HG03175 (cell line): Measurements from ENCODE around the gene FEZF2.

Experiments
- ATAC-seq: cut with Tn5 transposase; IDR thresholded peaks from one replicate; pipeline ENCODE4 v1.9.1; 2021; ENCODE audit warnings: mild to moderate bottlenecking, moderate library complexity; ENCODE audit not compliant: unreplicated experiment

Gene FEZF2

DNA sequence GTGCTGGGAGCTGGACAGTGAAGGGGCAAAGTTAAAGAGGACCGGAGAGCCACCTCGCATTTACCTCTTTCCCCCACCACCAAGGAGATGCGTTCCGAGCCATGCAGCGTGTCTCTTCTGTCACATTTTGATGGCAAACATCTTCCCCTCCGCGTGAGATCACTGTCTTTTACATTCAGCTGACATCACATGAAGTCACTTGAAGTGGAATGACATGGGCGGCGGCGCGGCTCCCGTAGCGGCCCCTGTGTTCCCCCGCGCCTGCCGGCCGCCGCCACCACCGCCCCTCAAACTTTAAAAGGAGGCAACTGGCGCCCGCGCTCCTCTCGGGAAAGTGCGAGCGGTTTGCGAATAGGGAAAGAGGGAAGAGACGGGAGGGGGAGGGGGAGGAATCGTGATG lies at the start of gene FEZF2:
TSS of gene FEZF2 (minus strand) at position 336 of the 400 bp plus-strand sequence. CDS start 682 bp downstream, outside the sequence.
- no peak for ATAC-seq

GRCh38 chr3:62421207-62421606 lies 47.9 kb upstream of the FEZF2 start:
- ATAC-seq, result no peak

- ATAC-seq, result no peak
Measured at GRCh38 chr3:62416144-62416543, 42.8 kb upstream of the FEZF2 start.

DNA sequence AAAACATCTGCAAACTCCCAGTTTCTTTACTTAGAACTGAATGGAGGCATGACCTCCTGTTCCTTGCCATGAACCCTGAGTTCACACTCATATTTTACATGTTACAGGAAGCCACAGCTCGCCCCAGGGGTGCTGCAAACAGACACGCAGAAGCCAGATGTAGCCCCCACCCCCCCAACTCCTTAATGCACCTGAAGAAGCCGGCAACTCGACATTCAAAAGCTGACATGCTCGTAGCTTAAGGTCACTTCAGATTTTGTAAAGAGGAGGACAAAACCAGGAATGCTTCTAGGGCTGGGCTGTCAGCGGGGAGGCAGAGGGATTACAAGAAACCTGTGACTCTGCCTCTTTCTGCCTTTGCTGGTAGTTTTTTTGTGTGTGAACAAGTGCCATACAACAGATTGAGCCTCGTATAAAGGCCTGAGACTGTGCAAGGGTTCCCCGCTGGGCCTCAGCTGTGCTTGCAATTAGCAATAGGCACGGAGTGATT lies 42.0 kb upstream of the FEZF2 start:
- no peak for ATAC-seq

- no peak for ATAC-seq
Measured at GRCh38 chr3:62414786-62415185, 41.4 kb upstream of the FEZF2 start.

- no peak for ATAC-seq
Measured at GRCh38 chr3:62413687-62414086, 40.3 kb upstream of the FEZF2 start.

GRCh38 chr3:62406945-62407344 lies 33.6 kb upstream of the FEZF2 start:
- ATAC-seq, result no peak

DNA sequence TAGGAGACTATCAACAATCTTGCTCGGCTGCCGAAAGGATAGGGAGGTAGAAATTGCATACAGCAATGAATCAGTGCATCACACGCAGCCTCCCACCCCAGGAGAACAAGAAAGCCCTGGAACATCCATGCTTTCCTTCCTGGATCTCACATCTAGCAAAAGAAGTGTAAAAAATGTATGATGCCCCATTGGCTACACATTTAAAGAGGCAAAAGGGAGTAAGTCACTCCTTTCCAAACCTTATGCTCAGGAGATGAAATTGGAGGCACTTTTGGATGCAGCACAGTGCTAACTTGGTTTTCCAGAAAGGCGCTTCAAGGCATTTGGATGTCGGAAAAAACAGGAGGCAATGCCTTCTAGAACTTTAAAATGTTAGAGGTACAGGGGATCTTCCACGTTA lies 32.2 kb upstream of the FEZF2 start:
- ATAC-seq, result no peak

- no peak for ATAC-seq
Measured at GRCh38 chr3:62405135-62405534, 31.8 kb upstream of the FEZF2 start.

DNA sequence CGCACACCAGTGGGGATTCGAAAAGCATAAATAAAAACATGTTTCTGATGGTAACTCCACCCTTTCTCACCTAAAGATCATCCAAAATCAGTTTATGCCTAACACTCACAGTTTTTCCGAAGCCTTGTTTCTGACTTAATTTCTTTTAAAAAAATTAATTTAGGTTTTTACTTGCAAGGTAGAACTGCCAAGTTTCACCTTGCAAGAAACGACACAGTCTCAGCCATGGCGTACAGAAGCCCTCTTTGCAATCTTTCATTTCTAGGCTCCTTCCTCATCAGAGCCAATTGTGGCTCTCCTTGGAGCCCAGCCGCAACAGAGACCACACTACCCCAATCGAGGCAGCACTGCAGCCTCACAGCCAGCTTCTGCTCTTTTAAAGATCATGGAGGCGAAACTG lies 31.0 kb upstream of the FEZF2 start:
- ATAC-seq, result no peak

DNA sequence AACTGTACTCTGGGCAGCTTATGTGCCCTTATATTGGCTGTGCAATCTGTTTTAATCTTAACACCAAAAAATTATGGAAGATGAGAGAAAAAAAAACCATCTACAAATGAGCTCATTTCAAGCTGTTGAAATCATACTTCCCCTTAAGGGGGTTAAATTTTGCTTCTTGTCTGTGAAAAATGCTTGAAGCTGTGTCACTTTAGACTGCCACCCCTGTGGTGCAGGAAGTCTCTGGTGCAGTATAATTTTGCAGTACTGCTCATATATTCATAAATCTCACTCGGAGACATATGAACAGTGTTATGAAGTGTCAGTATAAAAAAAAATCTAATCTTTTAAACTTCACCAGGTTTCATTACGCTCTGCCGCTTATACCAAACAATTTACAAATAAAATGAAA lies 30.4 kb upstream of the FEZF2 start:
- no peak for ATAC-seq

- no peak for ATAC-seq
Measured at GRCh38 chr3:62392626-62393292, 19.4 kb upstream of the FEZF2 start.

DNA sequence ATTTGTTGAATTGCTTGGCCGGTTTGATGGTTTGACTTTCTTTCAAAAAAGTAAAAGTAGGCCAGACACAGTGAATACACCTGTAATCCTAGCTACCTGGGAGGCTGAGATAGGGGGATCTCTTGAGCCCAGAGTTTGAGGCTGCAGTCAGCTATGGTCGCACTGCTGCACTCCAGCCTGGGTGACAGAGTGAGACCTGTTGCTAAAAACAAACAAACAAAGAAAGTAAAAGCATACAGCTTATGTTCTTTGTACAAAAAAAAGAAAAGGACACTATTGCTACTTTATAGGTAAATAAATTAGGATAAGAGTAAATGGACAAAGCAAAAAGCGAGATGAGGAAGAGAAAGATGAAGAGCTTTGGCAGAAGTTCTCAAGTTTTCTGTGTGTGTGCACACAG lies 13.9 kb upstream of the FEZF2 start:
- no peak for ATAC-seq

GRCh38 chr3:62379321-62379798 lies 6.0 kb upstream of the FEZF2 start:
- no peak for ATAC-seq

DNA sequence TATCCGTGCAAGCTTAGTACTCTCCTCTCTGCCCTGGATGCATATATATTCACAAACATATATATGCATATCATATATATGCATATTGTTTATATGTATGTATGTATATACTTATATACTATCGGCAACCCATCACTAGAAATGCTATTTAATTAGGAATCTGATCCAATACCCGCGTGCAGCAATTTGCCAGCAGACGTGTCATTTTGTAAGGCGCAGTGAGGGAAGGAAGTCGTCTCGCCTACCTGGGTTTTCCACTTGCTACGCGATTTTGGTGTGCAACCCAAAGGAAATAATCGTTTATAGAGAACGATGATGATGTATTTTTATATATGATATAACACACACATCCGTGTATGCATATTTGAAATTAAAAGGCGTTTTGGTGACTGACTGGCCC lies 5.6 kb upstream of the FEZF2 start:
- no peak for ATAC-seq

DNA sequence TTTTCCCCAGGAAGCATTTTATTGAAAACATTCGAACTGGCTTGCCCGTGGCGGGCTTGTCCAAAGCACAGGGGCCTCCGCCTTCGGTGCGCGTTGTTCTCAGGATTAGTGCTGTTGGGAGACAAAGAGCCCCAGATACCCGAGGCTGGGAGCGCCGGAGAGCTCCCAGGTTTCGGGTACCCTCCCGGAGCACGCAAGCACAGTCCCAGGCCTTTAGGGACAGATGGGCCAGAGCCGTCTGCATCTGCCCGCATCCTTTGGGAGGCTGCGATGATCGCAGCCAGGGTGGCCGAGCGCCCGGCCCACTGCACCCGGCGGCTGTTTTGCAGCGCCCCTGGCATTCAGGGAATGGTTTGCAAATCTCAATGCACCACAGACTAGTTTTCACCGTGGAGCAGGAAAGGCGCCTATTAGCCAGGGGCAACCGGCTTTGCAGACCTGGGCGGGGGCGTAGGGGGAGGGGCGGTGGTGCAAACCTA lies 5.0 kb upstream of the FEZF2 start:
- ATAC-seq, result no peak

- ATAC-seq, result no peak
Measured at GRCh38 chr3:62376906-62377877, 3.8 kb upstream of the FEZF2 start.

DNA sequence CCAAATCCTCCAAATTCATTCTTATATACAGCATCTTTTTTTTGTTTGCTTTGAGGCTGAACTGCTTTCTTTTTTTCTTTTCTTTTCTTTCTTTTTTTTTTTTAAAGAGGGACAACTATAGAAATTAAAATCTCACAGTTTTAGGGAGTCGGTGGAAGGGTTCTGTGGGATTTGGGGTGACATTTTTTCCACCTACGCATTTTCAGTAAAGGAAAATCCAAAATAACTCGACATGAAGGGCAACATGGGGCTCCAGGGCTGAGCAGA lies 3.0 kb upstream of the FEZF2 start:
- ATAC-seq, result no peak

DNA sequence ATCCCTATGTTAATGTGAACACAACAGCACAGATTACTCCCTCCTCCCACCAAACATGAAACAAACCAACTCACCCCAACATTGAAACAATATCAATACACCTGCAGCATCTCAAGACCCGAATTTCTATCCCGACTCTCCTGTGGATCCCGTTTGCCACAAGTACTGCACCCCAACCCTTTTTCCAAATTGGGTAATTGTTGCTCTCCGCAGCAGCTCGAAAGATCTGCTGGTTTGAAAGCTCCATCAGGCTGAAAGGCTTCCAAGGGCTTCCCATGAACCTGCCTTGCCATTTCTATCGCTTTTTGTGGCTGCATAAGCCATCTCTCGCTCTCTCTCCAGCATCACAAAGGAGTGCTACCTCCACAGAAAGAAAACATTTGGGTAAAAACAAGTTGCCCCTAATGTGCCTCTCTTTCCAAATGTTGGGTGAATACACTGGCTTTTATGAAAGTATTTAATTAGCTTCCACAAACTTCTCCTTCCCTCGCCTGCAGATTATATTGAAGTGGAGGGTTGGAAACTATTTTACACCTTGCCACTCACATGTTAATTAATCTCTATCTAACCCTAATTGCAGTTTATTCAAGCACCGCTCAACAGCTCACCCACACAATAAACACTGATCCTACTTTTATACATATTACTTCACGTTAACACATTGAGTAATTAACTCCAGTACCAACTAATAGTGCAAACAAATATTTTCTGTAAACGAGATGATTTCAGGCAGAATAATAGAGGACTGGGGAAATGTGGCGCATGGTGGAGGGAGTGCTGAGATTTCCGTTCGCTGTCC lies 2.5 kb upstream of the FEZF2 start:
- no peak for ATAC-seq

- no peak for ATAC-seq
Measured at GRCh38 chr3:62374341-62375218, 1.2 kb upstream of the FEZF2 start.
